Naive thymus-derived CD8-positive, alpha-beta T cell (primary cell): Measurements from ENCODE around the gene YEATS4. TPM values are rescaled to one million over a fixed set of nuclear protein-coding genes. Genes with fewer than 3 reads are reported as not detected.
"Not testable (repeated sequence)": the region's sequence is repeated elsewhere in the genome, so short reads cannot be mapped to it uniquely, and the experiment has no call there.

Experiments used
- ATAC-seq, 2 donors: fragments of 150-1000 bp; cut with Tn5 transposase in 1 of 2; sonication (Bioruptor Pico), chemical (Tn5 transposase) in 1 of 2; 1 replicate in 1 of 2; 2 replicates in 1 of 2; pipeline ENCODE4 v1.10.0; 2021; ENCODE audit warnings: mild to moderate bottlenecking in 2 of 2, moderate library complexity in 2 of 2
- POLR2A ChIA-PET: fragments of 350-600 bp; sonication (Branson Sonifier 250); formaldehyde crosslinking; loops from one replicate; lab custom pipeline; 2021; ENCODE audit warnings: antibody characterized with exemption; lab: Charles Lee
- DNase-seq, 10 donors: peaks; one replicate each; pipeline versions ENCODE4 v3.0.0 to v3.0.0-alpha.2; 2020 to 2022
- H3K27ac Mint-ChIP-seq, 10 donors: one replicate each; pipeline ENCODE4 v1.8.0; 2020 to 2022; ENCODE audit warnings: mild to moderate bottlenecking in 10 of 10, mixed read lengths in 10 of 10, moderate library complexity in 4 of 10, inconsistent platforms in 1 of 10
- H3K27me3 Mint-ChIP-seq, 5 donors: one replicate each; pipeline ENCODE4 v1.8.0; 2021 to 2022; ENCODE audit warnings: mixed read lengths in 5 of 5
- H3K36me3 Mint-ChIP-seq, 3 donors: one replicate each; pipeline ENCODE4 v1.8.0; 2020 to 2022; ENCODE audit warnings: mixed read lengths in 3 of 3, mild to moderate bottlenecking in 2 of 3, inconsistent platforms in 1 of 3
- H3K4me1 Mint-ChIP-seq, 4 donors: one replicate each; pipeline ENCODE4 v1.8.0; 2021 to 2022; ENCODE audit warnings: mixed read lengths in 4 of 4
- H3K4me3 Mint-ChIP-seq, 10 donors: one replicate each; pipeline ENCODE4 v1.8.0; 2020 to 2022; ENCODE audit warnings: mild to moderate bottlenecking in 10 of 10, mixed read lengths in 10 of 10, moderate library complexity in 6 of 10, inconsistent platforms in 1 of 10
- H3K9me3 Mint-ChIP-seq, 9 donors: one replicate each; pipeline ENCODE4 v1.8.0; 2020 to 2022; ENCODE audit warnings: mixed read lengths in 9 of 9, mild to moderate bottlenecking in 3 of 9, inconsistent platforms in 1 of 9, moderate library complexity in 1 of 9
- polyA plus RNA-seq, 3 donors: library from polyadenylated mRNA; unstranded; fragments of 300-500 nt; fragmentation: Illumina TruSeq; gene quantifications; one replicate each; pipeline ENCODE4 v1.2.3, GENCODE V29; 2021
- total RNA-seq, 8 experiments: library from RNA in 2 of 8; stranded (reverse) in 2 of 8; gene quantifications; one replicate each; pipeline ENCODE4 v1.2.3 and lab custom pipeline; 2021 to 2026

Gene YEATS4
- total RNA-seq = 10 to 100 TPM; 18.0 to 24.9 TPM
- polyA plus RNA-seq = 10 to 100 TPM; 50.9 to 66.4 (median 54.4) TPM
- total RNA-seq (lab: John Stamatoyannopoulos, UW) = 17.3 to 45.1 (median 32.2) reads per million in 6 experiments

GRCh38 chr12:69359531-69360347 is at the start of gene YEATS4:
TSS of gene YEATS4 (plus strand) at chr12:69359743. CDS start at chr12:69359973, 230 bp downstream.
- DNase-seq (peak; percentile 78 to 91 (median 84)), ATAC-seq (peak; percentile 83 to 86)
- Mint-ChIP-seq H3K9me3 (no peaks in the 10 kb centered on the region), H3K27ac (peak within 1 kb of the TSS; percentile 84 to 96 (median 92)), H3K27me3 (no peaks in the 10 kb centered on the region), H3K4me1 (peaks cover 11 to 30% (median 24%) of the 10 kb centered on the region in 4 donors), H3K36me3 (peaks cover 0 to 17% (median 4%) of the 10 kb centered on the region in 3 donors), H3K4me3 (peak within 1 kb of the TSS; percentile 84 to 94 (median 92))
- POLR2A ChIA-PET = interaction anchor here (0.9 to 5.0 kb wide), 2 partner anchors 29 to 211 kb away, joined by 3 to 58 read pairs; no protein-coding TSS in a partner anchor

DNA sequence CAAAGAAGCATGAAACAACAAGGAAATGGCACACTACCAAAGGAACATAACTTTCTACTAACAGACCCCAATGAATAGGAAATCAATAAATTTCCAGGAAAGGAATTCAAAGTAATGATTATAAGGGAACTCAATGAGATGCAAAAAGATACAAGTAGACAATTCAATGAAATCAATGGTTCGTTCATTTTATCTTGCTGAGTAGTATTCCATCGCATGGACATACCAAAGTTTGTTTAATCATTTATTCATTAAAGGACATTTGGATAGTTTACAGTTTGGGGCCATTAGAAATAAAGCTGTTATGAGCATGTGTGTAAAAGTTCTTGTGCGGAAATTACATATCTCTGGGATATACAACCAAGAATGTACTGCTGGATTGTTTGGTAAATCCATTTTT is 46.3 kb upstream of the YEATS4 start:
- peaks cover 0 to 12% (median 8%) of the 10 kb centered on the region in 3 donors for H3K36me3 Mint-ChIP-seq
- peaks cover 0 to 21% (median 2%) of the 10 kb centered on the region in 9 donors for H3K9me3 Mint-ChIP-seq
- DNase-seq (no peak), ATAC-seq (no peak)
- H3K27me3 Mint-ChIP-seq = no peaks in the 10 kb centered on the region
- no peak overlapping the region for H3K27ac Mint-ChIP-seq
- POLR2A ChIA-PET = interaction anchor here (1.4 to 2.6 kb wide), 2 partner anchors 12 to 17 kb away, joined by 3 to 6 read pairs; no protein-coding TSS in a partner anchor
- H3K4me3 Mint-ChIP-seq = no peak overlapping the region
- H3K4me1 Mint-ChIP-seq = no peaks in the 10 kb centered on the region

- H3K4me1 Mint-ChIP-seq, ATAC-seq, DNase-seq, H3K4me3 Mint-ChIP-seq, H3K27ac Mint-ChIP-seq, POLR2A ChIA-PET: not testable (repeated sequence)
- Mint-ChIP-seq H3K36me3 (peaks cover 0 to 17% (median 9%) of the 10 kb centered on the region in 3 donors), H3K27me3 (peaks cover 1 to 10% (median 6%) of the 10 kb centered on the region in 5 donors), H3K9me3 (peaks cover 0 to 39% (median 2%) of the 10 kb centered on the region in 9 donors)
These were observed 42.8 kb upstream of the YEATS4 start for GRCh38 chr12:69316784-69317183.

- ATAC-seq, POLR2A ChIA-PET, H3K27ac Mint-ChIP-seq, DNase-seq, H3K4me1 Mint-ChIP-seq, H3K4me3 Mint-ChIP-seq: not testable (repeated sequence)
- Mint-ChIP-seq H3K27me3 (peaks cover 1 to 10% (median 6%) of the 10 kb centered on the region in 5 donors), H3K9me3 (peaks cover 0 to 39% (median 2%) of the 10 kb centered on the region in 9 donors), H3K36me3 (peaks cover 0 to 17% (median 9%) of the 10 kb centered on the region in 3 donors)
These were observed 42.3 kb upstream of the YEATS4 start for GRCh38 chr12:69317233-69317632.

DNA sequence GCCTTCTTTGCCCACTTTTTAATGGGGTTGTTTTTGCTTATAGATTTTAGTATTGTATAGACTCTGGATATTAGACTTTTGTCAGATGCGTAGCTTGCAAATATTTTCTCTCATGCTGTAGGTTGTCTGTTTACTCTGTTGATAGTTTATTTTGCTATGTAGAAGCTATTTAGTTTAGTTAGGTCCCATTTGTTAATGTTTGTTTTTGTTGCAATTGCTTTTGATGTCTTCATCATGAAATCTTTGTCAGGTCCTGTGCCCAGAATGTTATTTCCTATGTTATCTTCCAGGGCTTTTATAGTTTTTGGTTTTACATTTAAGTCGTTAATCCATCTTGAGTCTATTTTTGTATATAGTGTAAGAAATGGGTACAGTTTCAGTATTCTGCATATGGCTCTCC is 41.3 kb upstream of the YEATS4 start:
- Mint-ChIP-seq H3K4me1 (peaks cover 0 to 2% (median 0%) of the 10 kb centered on the region in 4 donors), H3K9me3 (peaks cover 0 to 39% (median 2%) of the 10 kb centered on the region in 9 donors), H3K36me3 (peaks cover 0 to 17% (median 9%) of the 10 kb centered on the region in 3 donors), H3K27ac (no peak overlapping the region), H3K27me3 (peaks cover 1 to 10% (median 8%) of the 10 kb centered on the region in 5 donors), H3K4me3 (no peak overlapping the region)
- ATAC-seq (no peak), DNase-seq (no peak)
- POLR2A ChIA-PET = no interaction called here

DNA sequence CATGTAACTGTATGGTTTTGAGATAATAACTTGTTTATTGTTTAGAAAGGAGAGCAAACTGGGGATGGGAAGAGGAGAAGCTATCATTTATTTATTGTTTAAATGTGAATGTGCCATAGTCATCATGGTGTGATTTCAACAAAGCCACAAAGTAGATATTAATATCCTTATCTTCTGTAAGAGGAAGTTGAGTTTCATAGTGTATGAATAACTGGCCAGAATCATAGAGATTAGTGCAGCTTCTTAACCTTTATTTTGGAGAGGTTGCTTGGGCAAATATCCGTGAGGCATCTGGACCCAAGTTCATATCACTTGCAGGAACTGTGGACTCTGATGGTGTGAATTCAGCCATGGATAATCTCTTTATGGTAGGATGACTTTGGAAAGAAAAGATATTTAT is 38.2 kb upstream of the YEATS4 start:
- POLR2A ChIA-PET = interaction anchor here (3.7 kb wide), 1 partner anchor 9 kb away, joined by 15 read pairs; no protein-coding TSS in a partner anchor
- Mint-ChIP-seq H3K4me3 (no peak overlapping the region), H3K9me3 (peaks cover 0 to 34% (median 2%) of the 10 kb centered on the region in 9 donors), H3K4me1 (peaks cover 4 to 14% (median 10%) of the 10 kb centered on the region in 4 donors), H3K36me3 (peaks cover under 1 to 14% (median 1%) of the 10 kb centered on the region in 3 donors), H3K27ac (peak overlapping the region in 1 of 10 donors; percentile 32), H3K27me3 (peaks cover 1 to 10% (median 8%) of the 10 kb centered on the region in 5 donors)
- ATAC-seq (no peak), DNase-seq (no peak)

DNA sequence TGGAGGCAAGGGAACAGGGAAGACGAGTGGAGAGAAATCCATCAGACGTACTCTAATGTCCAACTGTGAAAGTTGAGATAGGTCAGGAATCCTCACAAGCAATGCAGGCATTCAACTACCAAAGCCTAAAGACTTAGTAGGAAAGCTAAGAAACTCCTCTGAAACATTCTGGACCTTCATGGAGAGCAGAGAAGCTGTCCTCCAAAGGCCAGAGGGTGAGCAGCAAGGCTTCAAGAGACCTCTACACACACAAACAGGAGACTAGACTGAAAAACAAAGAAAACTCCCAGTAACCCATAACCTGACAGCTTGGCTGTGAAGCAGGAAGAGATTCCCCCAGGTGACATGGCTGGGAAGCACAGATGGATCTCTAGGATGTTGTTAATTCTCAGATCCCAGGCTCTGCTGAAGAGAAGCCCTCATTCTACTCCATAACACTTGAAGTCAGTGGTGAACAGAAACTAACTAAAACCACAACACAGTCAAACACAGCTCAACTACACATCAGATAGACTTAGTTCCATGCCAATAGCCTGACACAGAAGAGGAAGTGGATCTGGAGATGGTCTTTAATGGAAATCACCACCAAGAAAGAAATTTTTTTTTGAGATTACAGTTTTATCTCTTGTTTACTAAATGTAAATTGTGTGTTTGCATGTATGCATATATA is 34.6 kb upstream of the YEATS4 start:
- no peak for ATAC-seq
- Mint-ChIP-seq H3K4me1 (peaks cover 11 to 30% (median 23%) of the 10 kb centered on the region in 4 donors), H3K27ac (peak overlapping the region in 5 of 10 donors; percentile 19 to 74 (median 36)), H3K36me3 (peaks cover 5 to 9% (median 6%) of the 10 kb centered on the region in 3 donors), H3K4me3 (no peak overlapping the region), H3K9me3 (peaks cover 0 to 5% (median 0%) of the 10 kb centered on the region in 9 donors), H3K27me3 (peaks cover 1 to 10% (median 6%) of the 10 kb centered on the region in 5 donors)
- peak in 1 of 10 donors; percentile 12 for DNase-seq
- POLR2A ChIA-PET = interaction anchor here (1.0 kb wide), 1 partner anchor 11 kb away, joined by 3 read pairs; no protein-coding TSS in a partner anchor

DNA sequence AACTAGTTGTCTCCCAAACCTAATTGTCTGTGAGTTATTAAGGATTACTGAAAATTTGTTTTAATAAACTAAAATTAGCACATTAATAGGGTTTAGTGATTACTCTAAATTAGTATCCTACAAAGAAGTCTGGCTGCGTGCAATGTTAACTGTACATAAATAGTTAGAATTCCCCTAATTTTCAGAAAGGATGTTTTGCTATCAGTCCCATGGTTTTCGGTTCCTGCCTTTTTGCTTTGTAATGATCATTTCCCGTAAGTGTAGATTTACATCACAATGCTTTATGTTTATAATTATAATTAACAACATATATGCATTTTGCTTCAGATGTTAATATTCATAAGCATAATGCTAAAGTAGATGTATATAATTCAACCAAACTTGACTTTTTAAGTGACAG is 31.1 kb upstream of the YEATS4 start:
- POLR2A ChIA-PET = no interaction called here
- Mint-ChIP-seq H3K4me1 (peaks cover 20 to 56% (median 45%) of the 10 kb centered on the region in 4 donors), H3K27me3 (no peaks in the 10 kb centered on the region), H3K9me3 (no peaks in the 10 kb centered on the region), H3K4me3 (peak overlapping the region in 6 of 10 donors; percentile 8 to 55 (median 47)), H3K36me3 (peaks cover 0 to 7% (median 5%) of the 10 kb centered on the region in 3 donors), H3K27ac (peak overlapping the region; percentile 82 to 99 (median 96))
- no peak for DNase-seq
- no peak for ATAC-seq

- H3K27me3 Mint-ChIP-seq = no peaks in the 10 kb centered on the region
- H3K4me3 Mint-ChIP-seq = peak overlapping the region; percentile 67 to 96 (median 94)
- peak in 9 of 10 donors; percentile 13 to 82 (median 65) for DNase-seq
- H3K9me3 Mint-ChIP-seq = no peaks in the 10 kb centered on the region
- peak overlapping the region; percentile 94 to 99 (median 98) for H3K27ac Mint-ChIP-seq
- POLR2A ChIA-PET = interaction anchor here (0.9 to 4.3 kb wide), 16 partner anchors 9 to 1037 kb away, joined by 3 to 58 read pairs (median 6); partner anchors contain the start of genes CCT2, CPSF6, FRS2 and KCNMB4
- peak; percentile 43 to 76 for ATAC-seq
- peaks cover 0 to 7% (median 5%) of the 10 kb centered on the region in 3 donors for H3K36me3 Mint-ChIP-seq
- H3K4me1 Mint-ChIP-seq = peaks cover 24 to 61% (median 51%) of the 10 kb centered on the region in 4 donors
These were observed 29.7 kb upstream of the YEATS4 start for GRCh38 chr12:69329669-69330428.

DNA sequence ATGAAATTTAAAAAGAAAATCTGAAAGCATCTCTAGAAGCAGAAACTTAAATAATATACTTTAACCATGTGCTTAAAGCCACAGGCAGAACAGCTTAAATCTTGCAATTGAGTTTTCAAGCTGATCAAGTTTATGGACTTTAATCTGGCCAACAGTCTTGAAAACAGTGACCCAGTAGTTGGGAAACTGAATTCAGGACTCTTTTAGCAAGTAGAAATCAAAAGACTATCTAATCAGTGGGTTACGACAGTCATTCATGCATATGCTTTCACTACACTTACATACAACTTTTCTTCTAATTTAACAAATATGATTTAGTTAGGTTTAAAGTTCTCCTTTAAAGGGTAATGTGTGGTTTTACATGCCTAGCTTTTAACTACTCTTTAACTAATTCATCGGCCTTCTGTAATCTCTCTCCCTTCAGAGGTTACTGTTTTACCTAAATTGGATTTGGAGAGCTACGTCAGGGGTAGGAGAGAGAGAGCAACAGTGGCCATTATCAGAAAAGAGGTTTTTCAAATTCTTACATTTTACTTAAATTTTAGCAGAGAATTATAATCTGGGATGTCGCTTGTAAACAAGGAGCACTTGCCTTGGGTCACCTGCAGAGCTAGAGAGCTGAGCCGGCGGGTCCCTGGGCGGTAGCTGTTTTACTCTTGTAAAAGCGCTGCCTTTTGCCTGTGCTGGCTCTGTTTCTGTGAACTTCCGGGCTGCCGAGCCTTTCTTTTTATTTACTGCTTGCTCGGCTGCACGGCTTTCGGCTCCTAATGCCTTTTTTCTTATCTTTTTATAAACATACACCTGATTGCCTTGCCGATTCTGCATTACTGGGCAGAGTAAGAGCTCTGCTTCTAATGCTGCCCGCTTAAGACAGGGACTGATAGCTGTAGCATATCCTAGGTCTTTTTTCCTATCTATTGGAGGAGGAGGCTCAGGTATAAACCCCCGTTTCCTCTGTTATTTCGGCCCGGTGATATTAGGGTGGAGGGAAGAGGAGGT is 28.8 kb upstream of the YEATS4 start:
- peak overlapping the region; percentile 67 to 96 (median 94) for H3K4me3 Mint-ChIP-seq
- H3K27ac Mint-ChIP-seq = peak overlapping the region; percentile 94 to 99 (median 98)
- POLR2A ChIA-PET = interaction anchor here (0.9 to 4.3 kb wide), 19 partner anchors 9 to 1036 kb away, joined by 3 to 58 read pairs (median 5); partner anchors contain the start of genes CCT2, CPSF6, FRS2 and KCNMB4
- no peaks in the 10 kb centered on the region for H3K9me3 Mint-ChIP-seq
- DNase-seq = peak; percentile 23 to 83 (median 70)
- no peaks in the 10 kb centered on the region for H3K27me3 Mint-ChIP-seq
- peak; percentile 65 to 83 for ATAC-seq
- peaks cover 0 to 7% (median 5%) of the 10 kb centered on the region in 3 donors for H3K36me3 Mint-ChIP-seq
- peaks cover 24 to 57% (median 50%) of the 10 kb centered on the region in 4 donors for H3K4me1 Mint-ChIP-seq
